ENCODE data around the gene GLRX. TPM values are rescaled to one million over a fixed set of nuclear protein-coding genes. Genes with fewer than 3 reads are reported as not detected.

The GLRX gene
- total and polyA plus RNA-seq, 10 of the 15 experiments (the other 5 are each of a cell fraction or from before 2014, with no cell fraction given), result 63.0 to 366 (median 186) TPM

DNA sequence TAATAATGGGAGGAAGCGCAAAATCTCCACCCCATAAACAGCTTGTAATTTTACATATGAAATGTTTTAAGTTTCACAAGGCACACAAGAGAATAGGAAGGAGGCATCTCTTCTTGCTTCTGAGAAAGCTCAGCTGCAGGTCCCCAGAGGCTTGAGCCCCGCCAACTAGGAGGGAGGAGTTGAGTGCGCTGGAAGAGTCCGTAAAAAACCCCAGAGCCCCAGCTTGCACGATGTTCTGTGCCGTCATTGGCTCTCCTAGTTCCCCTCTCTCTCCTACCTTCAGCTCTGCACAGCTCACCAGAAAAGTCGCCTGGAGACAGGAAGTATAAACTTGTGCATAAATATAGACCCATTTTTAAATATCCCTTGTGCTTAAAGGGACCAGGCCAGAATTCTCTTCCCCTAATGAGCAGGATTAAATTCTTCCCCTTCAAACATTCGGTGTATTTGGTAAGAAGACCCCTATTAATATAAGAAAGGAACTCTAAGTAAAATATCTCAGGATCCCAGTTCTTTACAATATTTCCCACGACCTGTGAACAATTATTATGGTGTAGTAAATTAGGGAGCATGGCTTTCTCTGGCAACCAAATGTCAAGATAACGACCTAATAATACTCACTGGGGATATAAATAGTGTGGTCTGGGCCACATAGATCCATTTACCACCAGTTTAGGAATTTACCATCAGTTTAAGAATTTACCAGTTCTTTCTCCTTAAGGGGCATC, 13.7 kb downstream of the GLRX start (continued):
- TF ChIP-seq, protein P1, sequence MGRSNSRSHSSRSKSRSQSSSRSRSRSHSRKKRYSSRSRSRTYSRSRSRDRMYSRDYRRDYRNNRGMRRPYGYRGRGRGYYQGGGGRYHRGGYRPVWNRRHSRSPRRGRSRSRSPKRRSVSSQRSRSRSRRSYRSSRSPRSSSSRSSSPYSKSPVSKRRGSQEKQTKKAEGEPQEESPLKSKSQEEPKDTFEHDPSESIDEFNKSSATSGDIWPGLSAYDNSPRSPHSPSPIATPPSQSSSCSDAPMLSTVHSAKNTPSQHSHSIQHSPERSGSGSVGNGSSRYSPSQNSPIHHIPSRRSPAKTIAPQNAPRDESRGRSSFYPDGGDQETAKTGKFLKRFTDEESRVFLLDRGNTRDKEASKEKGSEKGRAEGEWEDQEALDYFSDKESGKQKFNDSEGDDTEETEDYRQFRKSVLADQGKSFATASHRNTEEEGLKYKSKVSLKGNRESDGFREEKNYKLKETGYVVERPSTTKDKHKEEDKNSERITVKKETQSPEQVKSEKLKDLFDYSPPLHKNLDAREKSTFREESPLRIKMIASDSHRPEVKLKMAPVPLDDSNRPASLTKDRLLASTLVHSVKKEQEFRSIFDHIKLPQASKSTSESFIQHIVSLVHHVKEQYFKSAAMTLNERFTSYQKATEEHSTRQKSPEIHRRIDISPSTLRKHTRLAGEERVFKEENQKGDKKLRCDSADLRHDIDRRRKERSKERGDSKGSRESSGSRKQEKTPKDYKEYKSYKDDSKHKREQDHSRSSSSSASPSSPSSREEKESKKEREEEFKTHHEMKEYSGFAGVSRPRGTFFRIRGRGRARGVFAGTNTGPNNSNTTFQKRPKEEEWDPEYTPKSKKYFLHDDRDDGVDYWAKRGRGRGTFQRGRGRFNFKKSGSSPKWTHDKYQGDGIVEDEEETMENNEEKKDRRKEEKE (IDR thresholded peaks at IDR 0.05), result no peak
- TF ChIP-seq SIX5 (IDR thresholded peaks at IDR 0.05; ENCODE audit: low read depth, low read length, severe bottlenecking) (no peak), EP300 (IDR thresholded peaks at IDR 0.05; ENCODE audit: borderline replicate concordance in 1 of 2, control insufficient read depth in 1 of 2, low read depth in 2 of 2, low read length in 2 of 2) (peak; percentile 12 to 13; a peak in 1 of 4 replicates), IRF4 (IDR thresholded peaks at IDR 0.05; ENCODE audit: low read depth, low read length) (0 out of 2 replicates have a peak, but pooled peaks have one; percentile 18), CBX3 (IDR thresholded peaks at IDR 0.05; ENCODE audit: borderline replicate concordance, low read depth) (no peak), ZNF592 (IDR thresholded peaks at IDR 0.05) (0 out of 2 replicates have a peak, but pooled peaks have one; percentile 28), CHD2 (IDR thresholded peaks at IDR 0.05; ENCODE audit: borderline replicate concordance, low read depth, low read length) (0 out of 2 replicates have a peak, but pooled peaks have one; percentile 36), HDGF (IDR thresholded peaks at IDR 0.05) (no peak), FOS (IDR thresholded peaks at IDR 0.05; ENCODE audit: borderline replicate concordance, extremely low read depth, insufficient read length) (no peak), MYB (IDR thresholded peaks at IDR 0.05; ENCODE audit: borderline replicate concordance, low read depth, low read length) (no peak), RBBP5 (conservative IDR thresholded peaks at IDR 0.05) (no peak), MEF2B (IDR thresholded peaks at IDR 0.05; ENCODE audit: partially characterized antibody, poor library complexity, severe bottlenecking) (peak; percentile 99), BMI1 (IDR thresholded peaks at IDR 0.05; ENCODE audit: borderline replicate concordance) (no peak)
- TF ChIP-seq, protein P2, sequence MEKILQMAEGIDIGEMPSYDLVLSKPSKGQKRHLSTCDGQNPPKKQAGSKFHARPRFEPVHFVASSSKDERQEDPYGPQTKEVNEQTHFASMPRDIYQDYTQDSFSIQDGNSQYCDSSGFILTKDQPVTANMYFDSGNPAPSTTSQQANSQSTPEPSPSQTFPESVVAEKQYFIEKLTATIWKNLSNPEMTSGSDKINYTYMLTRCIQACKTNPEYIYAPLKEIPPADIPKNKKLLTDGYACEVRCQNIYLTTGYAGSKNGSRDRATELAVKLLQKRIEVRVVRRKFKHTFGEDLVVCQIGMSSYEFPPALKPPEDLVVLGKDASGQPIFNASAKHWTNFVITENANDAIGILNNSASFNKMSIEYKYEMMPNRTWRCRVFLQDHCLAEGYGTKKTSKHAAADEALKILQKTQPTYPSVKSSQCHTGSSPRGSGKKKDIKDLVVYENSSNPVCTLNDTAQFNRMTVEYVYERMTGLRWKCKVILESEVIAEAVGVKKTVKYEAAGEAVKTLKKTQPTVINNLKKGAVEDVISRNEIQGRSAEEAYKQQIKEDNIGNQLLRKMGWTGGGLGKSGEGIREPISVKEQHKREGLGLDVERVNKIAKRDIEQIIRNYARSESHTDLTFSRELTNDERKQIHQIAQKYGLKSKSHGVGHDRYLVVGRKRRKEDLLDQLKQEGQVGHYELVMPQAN (conservative IDR thresholded peaks at IDR 0.05), result no peak
- TF ChIP-seq, protein P3, sequence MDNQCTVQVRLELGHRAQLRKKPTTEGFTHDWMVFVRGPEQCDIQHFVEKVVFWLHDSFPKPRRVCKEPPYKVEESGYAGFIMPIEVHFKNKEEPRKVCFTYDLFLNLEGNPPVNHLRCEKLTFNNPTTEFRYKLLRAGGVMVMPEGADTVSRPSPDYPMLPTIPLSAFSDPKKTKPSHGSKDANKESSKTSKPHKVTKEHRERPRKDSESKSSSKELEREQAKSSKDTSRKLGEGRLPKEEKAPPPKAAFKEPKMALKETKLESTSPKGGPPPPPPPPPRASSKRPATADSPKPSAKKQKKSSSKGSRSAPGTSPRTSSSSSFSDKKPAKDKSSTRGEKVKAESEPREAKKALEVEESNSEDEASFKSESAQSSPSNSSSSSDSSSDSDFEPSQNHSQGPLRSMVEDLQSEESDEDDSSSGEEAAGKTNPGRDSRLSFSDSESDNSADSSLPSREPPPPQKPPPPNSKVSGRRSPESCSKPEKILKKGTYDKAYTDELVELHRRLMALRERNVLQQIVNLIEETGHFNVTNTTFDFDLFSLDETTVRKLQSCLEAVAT (IDR thresholded peaks at IDR 0.05), result no peak
- TF ChIP-seq, protein P4, sequence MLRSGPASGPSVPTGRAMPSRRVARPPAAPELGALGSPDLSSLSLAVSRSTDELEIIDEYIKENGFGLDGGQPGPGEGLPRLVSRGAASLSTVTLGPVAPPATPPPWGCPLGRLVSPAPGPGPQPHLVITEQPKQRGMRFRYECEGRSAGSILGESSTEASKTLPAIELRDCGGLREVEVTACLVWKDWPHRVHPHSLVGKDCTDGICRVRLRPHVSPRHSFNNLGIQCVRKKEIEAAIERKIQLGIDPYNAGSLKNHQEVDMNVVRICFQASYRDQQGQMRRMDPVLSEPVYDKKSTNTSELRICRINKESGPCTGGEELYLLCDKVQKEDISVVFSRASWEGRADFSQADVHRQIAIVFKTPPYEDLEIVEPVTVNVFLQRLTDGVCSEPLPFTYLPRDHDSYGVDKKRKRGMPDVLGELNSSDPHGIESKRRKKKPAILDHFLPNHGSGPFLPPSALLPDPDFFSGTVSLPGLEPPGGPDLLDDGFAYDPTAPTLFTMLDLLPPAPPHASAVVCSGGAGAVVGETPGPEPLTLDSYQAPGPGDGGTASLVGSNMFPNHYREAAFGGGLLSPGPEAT (IDR thresholded peaks at IDR 0.05; ENCODE audit: low read depth), result peak; percentile 83; the same call in 1 of the 2 replicates
